M059J (cell line): Measurements from ENCODE around the gene SLC25A22. TPM values are rescaled to one million over a fixed set of nuclear protein-coding genes. Genes with fewer than 3 reads are reported as not detected.
A peak's percentile ranks its signal among the peaks of the same experiment; 100 is the strongest.

ENCODE experiments used
- DNase-seq: peaks from one replicate; pipeline ENCODE4 v3.0.0-alpha.2; 2012; ENCODE audit warnings: low read depth
- total RNA-seq: library from RNA; depleted of rRNA; stranded (reverse); fragments of >200 nt; shearing (Covaris generic); gene quantifications from 2 replicates; pipeline ENCODE4 v1.2.3, GENCODE V29; 2014

The SLC25A22 gene
- total RNA-seq, 1 experiment from 2014 or later = 26.5 TPM

- peak; percentile 46 for DNase-seq
These were observed 7.1 kb downstream of the SLC25A22 start for GRCh38 chr11:790721-791564.

GRCh38 chr11:789943-790342 is 8.1 kb downstream of the SLC25A22 start, which contains the start of gene CEND1:
CEND1 (minus strand) TSS chr11:790090; CDS start chr11:788576, 1,514 bp downstream.
- no peak for DNase-seq

DNA sequence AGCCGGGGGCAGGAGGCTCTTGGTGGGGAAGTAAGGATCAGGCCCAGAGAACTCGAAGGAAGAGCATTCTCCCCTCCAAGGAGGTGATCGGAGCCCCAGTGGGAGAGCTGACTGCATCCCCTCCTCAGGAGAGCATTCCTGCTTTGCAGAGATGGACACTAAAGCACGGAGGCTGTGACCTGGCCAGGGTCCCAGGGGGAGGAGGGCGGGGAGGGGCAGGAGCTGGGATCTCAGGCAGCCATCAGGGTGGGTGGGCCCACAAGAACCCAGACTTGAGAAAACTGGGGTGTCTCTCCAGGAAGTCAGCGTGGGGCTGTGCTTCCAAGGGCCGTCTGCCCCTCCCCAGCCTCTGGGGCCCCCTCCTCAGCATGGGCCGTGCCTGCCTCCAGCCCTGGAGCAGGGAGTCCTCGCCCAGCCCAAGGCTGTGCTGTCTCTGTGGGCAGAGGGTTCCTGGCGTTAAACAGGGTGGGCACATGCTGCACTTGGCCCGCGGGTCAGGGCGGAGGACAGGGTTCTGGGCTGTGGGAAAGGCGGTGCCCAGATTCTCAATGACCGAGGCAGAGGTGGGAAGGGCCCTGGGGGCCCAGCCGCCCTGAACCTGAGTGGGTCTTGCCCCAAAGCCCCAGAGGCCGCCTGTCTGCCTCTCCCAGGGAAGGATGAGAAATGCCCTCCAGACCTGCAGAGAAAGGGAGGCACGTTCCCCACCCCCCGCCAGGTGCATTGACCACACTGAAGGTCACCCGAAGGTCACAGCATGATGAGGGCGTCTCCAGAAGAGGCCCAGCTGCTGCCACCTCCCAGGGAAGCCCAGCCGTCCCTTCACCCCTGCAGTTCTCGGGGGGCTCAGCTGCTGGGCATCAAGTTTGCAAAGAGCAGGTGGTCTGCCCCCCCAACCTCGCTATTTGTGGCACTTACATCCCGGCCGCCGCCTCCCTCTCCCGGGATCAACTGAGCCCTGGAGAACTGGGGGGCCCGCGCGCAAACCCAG is 8.8 kb downstream of the SLC25A22 start:
- no peak for DNase-seq

GRCh38 chr11:788009-788640 is 10.0 kb downstream of the SLC25A22 start:
- DNase-seq = no peak

- DNase-seq = no peak
These were observed 10.9 kb downstream of the SLC25A22 start for GRCh38 chr11:787084-787675.

GRCh38 chr11:786235-787083 is 11.6 kb downstream of the SLC25A22 start:
- no peak for DNase-seq

GRCh38 chr11:783581-784015 is 14.5 kb downstream of the SLC25A22 start:
- no peak for DNase-seq

- DNase-seq = no peak
These were observed 15.6 kb downstream of the SLC25A22 start for GRCh38 chr11:782264-783174.

- DNase-seq = no peak
These were observed 18.0 kb downstream of the SLC25A22 start for GRCh38 chr11:779955-780532.

GRCh38 chr11:778976-779954 is 18.8 kb downstream of the SLC25A22 start:
- no peak for DNase-seq

DNA sequence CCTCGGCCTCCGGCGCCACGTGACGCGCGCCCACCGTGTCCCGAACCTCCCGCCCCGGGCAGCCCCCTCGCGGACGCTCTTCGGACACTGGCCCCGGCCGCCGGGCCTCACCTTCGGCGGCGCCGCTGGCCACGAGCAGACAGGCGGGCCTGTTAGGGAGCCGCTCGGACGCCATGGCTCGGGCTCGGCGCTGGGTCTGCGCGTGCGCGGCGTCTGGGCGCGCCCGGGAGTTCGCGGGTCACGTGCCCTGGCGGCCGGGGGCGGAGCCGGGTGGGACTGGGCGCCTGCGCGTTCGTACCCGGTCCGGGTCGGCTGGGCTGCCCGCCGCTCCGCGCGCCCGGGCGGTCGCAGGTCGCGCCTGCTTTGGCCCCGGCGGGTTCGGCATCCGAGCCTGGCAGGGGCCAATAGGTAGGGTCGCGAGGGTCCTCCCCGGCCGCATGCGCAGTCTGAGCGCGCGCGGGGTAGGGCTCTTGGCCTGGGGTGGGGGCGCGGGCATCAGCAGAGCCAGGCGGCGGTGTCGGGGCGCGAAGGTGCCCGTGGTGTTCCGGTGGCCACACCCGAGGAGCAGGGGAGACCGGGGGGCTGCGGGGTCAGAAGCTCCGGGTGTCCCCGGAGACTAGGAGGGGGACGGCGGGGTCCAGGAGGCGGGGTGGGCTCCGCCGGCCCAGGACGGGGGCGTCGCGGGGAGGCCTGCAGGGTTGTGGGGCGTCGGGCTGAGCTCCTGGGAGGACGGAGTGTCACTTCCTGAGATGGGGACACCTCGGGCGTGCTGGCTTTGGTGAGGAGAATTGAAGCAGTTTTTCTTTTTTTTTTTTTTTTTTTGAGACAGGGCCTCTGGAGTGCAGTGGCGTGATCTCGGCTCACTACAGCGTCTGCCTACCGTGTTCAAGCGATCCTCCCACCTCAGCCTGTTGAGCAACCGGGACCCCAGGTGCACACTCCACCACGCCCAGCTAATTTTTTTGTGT is 20.5 kb downstream of the SLC25A22 start, which contains the start of gene GATD1:
GATD1 (minus strand) TSS at position 200 of the 968 bp plus-strand sequence; CDS start at position 175, 25 bp downstream.
- DNase-seq = peak; percentile 82

- DNase-seq = peak; percentile 31
These were observed 21.4 kb downstream of the SLC25A22 start for GRCh38 chr11:776561-777287.

- no peak for DNase-seq
These were observed 21.9 kb downstream of the SLC25A22 start for GRCh38 chr11:776263-776560.

GRCh38 chr11:774873-775592 is 23.0 kb downstream of the SLC25A22 start:
- DNase-seq = peak; percentile 72

GRCh38 chr11:773830-774229 is 24.3 kb downstream of the SLC25A22 start:
- no peak for DNase-seq
